HepG2 (cell line): ENCODE results near the gene CHN2. TPM values are rescaled to one million over a fixed set of nuclear protein-coding genes. Genes with fewer than 3 reads are reported as not detected.

ENCODE experiments used
- ATAC-seq: fragments of 200-7000 bp; cut with Tn5 transposase; 3 replicates; pipeline ENCODE4 v1.9.1; 2020; ENCODE audit warnings: mild to moderate bottlenecking, moderate library complexity
- BruUV-seq: library from RNA; stranded (reverse); fragments of 400-500 nt; replicated peaks from 2 replicates; lab custom pipeline; 2021; lab: Mats Ljungman, UMichigan
- CTCF ChIA-PET: fragments of 300-600 bp; formaldehyde crosslinking; extraction: SDS; loops from one replicate; lab custom pipeline; 2021; ENCODE audit warnings: low total read pairs, inconsistent platforms, low intra/inter-chr PET ratio; lab: Yijun Ruan, JAX
- POLR2A ChIA-PET: fragments of 350-600 bp; sonication (Branson Sonifier 250); formaldehyde crosslinking; loops from one replicate; lab custom pipeline; 2020; ENCODE audit warnings: antibody characterized with exemption, inconsistent platforms; lab: Yijun Ruan, JAX
- DNase-seq: peaks from one replicate; pipeline ENCODE4 v3.0.0-alpha.2; 2015; ENCODE audit warnings: low spot score
- FAIRE-seq: peaks from 3 replicates; lab custom pipeline; 2011; peaks lifted over from hg19 to GRCh38; lab: Jason Lieb, UNC
- H2AFZ ChIP-seq: one replicate; pipeline ENCODE4 v1.6.1; 2011; ENCODE audit warnings: low read length, inconsistent platforms
- H3K27ac ChIP-seq: fragments of 300-600 bp; 3 replicates; pipeline ENCODE4 v1.8.0; 2011; ENCODE audit warnings: mixed run types, mild to moderate bottlenecking, mixed read lengths, low read length, inconsistent platforms; ENCODE audit not compliant: insufficient read depth; ENCODE audit errors: extremely low read length
- H3K27me3 ChIP-seq, 2 experiments: fragments of 200-600 bp in 1 of 2; 2 replicates in 1 of 2; 3 replicates in 1 of 2; pipeline versions ENCODE4 v1.6.0 to v1.8.0; 2011; ENCODE audit warnings: low read length in 2 of 2, mild to moderate bottlenecking in 2 of 2, moderate library complexity in 2 of 2, inconsistent platforms in 1 of 2; ENCODE audit not compliant: insufficient read depth in 2 of 2, control insufficient read depth in 1 of 2
- H3K36me3 ChIP-seq, 2 experiments: fragments of 200-600 bp in 1 of 2; replicated peaks in 1 of 2; 2 replicates in 1 of 2; 3 replicates in 1 of 2; pipeline versions ENCODE4 v1.5.1 to v1.8.0; 2011; ENCODE audit warnings: low read length in 2 of 2, inconsistent platforms in 1 of 2; ENCODE audit not compliant: insufficient read depth in 2 of 2, control insufficient read depth in 1 of 2
- H3K4me1 ChIP-seq: 2 replicates; pipeline ENCODE4 v1.5.1; 2012; ENCODE audit warnings: low read length, inconsistent platforms; ENCODE audit not compliant: insufficient read depth
- H3K4me2 ChIP-seq: 2 replicates; pipeline ENCODE4 v1.6.0; 2011; ENCODE audit warnings: low read depth, low read length, inconsistent platforms
- H3K4me3 ChIP-seq, 3 experiments: fragments of 200-600 bp in 1 of 3; sonication (generic), shearing (Covaris generic) in 1 of 3; replicated peaks in 1 of 3; 2 replicates each; pipeline ENCODE4 v1.5.1; 2011 to 2016; ENCODE audit warnings: low read length in 3 of 3, inconsistent platforms in 2 of 3, low read depth in 2 of 3, mild to moderate bottlenecking in 2 of 3, control low read depth in 1 of 3, mixed read lengths in 1 of 3; ENCODE audit not compliant: insufficient read depth in 1 of 3
- H3K79me2 ChIP-seq: one replicate; pipeline ENCODE4 v1.6.1; 2011; ENCODE audit warnings: low read length, inconsistent platforms; ENCODE audit not compliant: insufficient read depth
- H3K9ac ChIP-seq: 2 replicates; pipeline ENCODE4 v1.6.0; 2011; ENCODE audit warnings: mild to moderate bottlenecking, low read depth, low read length, inconsistent platforms; ENCODE audit not compliant: insufficient read depth
- H3K9me3 ChIP-seq: 2 replicates; pipeline ENCODE4 v1.5.1; 2012; ENCODE audit warnings: mild to moderate bottlenecking, low read length
- H4K20me1 ChIP-seq: 2 replicates; pipeline ENCODE4 v1.6.0; 2011; ENCODE audit warnings: inconsistent platforms, mild to moderate bottlenecking, low read length, moderate library complexity; ENCODE audit not compliant: insufficient read depth
- BORCS8-MEF2B ChIP-seq: sonication (generic); formaldehyde crosslinking; IDR thresholded peaks from 2 replicates; pipeline ENCODE4 v1.8.0; 2022; ENCODE audit warnings: mild to moderate bottlenecking, missing genetic modification reagents
- CCDC6 ChIP-seq: sonication (generic); formaldehyde crosslinking; IDR thresholded peaks from 2 replicates; pipeline ENCODE4 v1.8.1; 2022; ENCODE audit warnings: mild to moderate bottlenecking, missing genetic modification reagents, moderate library complexity
- NFKB2 ChIP-seq: sonication (generic); formaldehyde crosslinking; IDR thresholded peaks from 2 replicates; pipeline ENCODE4 v1.4.0; 2020; ENCODE audit warnings: missing genetic modification reagents, borderline replicate concordance
- SALL1 ChIP-seq: sonication (generic); formaldehyde crosslinking; IDR thresholded peaks from 2 replicates; pipeline ENCODE4 v1.8.0; 2022; ENCODE audit warnings: mild to moderate bottlenecking, missing genetic modification reagents
- TAF1 ChIP-seq: sonication (generic); formaldehyde crosslinking; IDR thresholded peaks from 2 replicates; pipeline ENCODE4 v1.4.0; 2020; ENCODE audit warnings: missing genetic modification reagents
- ZNF501 ChIP-seq: sonication (generic); formaldehyde crosslinking; IDR thresholded peaks from 2 replicates; pipeline ENCODE4 v1.5.1; 2020; ENCODE audit warnings: mild to moderate bottlenecking, moderate library complexity, missing genetic modification reagents
- ZNF687 ChIP-seq: sonication (generic); formaldehyde crosslinking; IDR thresholded peaks from 2 replicates; pipeline ENCODE4 v1.5.1; 2020; ENCODE audit warnings: mild to moderate bottlenecking, missing genetic modification reagents, moderate library complexity
- WGBS: methylation state at CpG from one replicate; pipeline ENCODE4 v1.1.6; 2017; ENCODE audit warnings: low lambda C conversion rate; 5-methylcytosine and 5-hydroxymethylcytosine counted together
- in situ Hi-C: cut with HindIII; loops from 2 replicates; pipeline ENCODE4 v1.10.0; 2017; ENCODE audit warnings: low pct_unique_long_range_greater_than_20kb; ENCODE audit not compliant: extremely low pct_ligation_motif_present
- intact Hi-C: fragments of 100-400 bp; cut with micrococcal nuclease; formaldehyde crosslinking; loops from one replicate; pipeline ENCODE4 v1.10.0; 2022; ENCODE audit not compliant: unreplicated experiment
- polyA plus RNA-seq, 8 experiments: library from polyadenylated mRNA; depleted of rRNA in 3 of 8; stranded (reverse) in 7 of 8; unstranded in 1 of 8; fragments of >200 nt; fragmentation: Illumina TruSeq in 4 of 8; extraction: Trizol in 4 of 8; gene quantifications; 2 replicates each; pipeline versions ENCODE4 v1.2.1 to v1.2.3, GENCODE V29; 2011 to 2016; ENCODE audit warnings: low read depth in 4 of 8, missing spikeins in 1 of 8, mixed read lengths in 1 of 8; ENCODE audit not compliant: insufficient read depth in 1 of 8
- total RNA-seq, 5 experiments: library from RNA; depleted of rRNA; stranded (reverse); fragments of >200 nt; fragmentation: Illumina TruSeq; extraction: Trizol; gene quantifications; 2 replicates each; pipeline ENCODE4 v1.2.3, GENCODE V29; 2016; ENCODE audit warnings: low read depth in 1 of 5

CHN2 gene
- total and polyA plus RNA-seq, 2 of the 13 experiments (the other 11 are each of a cell fraction or from before 2014, with no cell fraction given), result 23.5 to 30.5 TPM

GRCh38 chr7:29229066-29229465 is 34.5 kb downstream of the CHN2 start:
- FAIRE-seq, result no peak
- no peak overlapping the region for H2AFZ ChIP-seq
- 64% methylated on average over 2 of the region's 2 CpGs for WGBS
- 0 out of 2 replicates have a peak, but pooled peaks have one; percentile 10 for TF ChIP-seq BORCS8-MEF2B (CRISPR knock-in tag)
- TF ChIP-seq NFKB2 (CRISPR knock-in tag), result no peak
- TF ChIP-seq TAF1 (CRISPR knock-in tag), result peak; percentile 2; the same call in 1 of the 2 replicates
- TF ChIP-seq ZNF501 (CRISPR knock-in tag), result 0 out of 2 replicates have a peak, but pooled peaks have one; percentile 12
- peak; percentile 61 for TF ChIP-seq ZNF687 (CRISPR knock-in tag)
- no peak for TF ChIP-seq SALL1 (CRISPR knock-in tag)
- peak; percentile 22; the same call in 1 of the 2 replicates for TF ChIP-seq CCDC6 (CRISPR knock-in tag)
- TF ChIP-seq, all 625 proteins: peak for 5
- no TSS peak for BruUV-seq
- peak overlapping the region; percentile 64 for H3K4me2 ChIP-seq
- H3K27ac ChIP-seq, result peak overlapping the region; percentile 79
- intact Hi-C loops (loop anchor here (5.0 kb wide), 1 partner anchor 37 kb away; the partner anchor contains the start of gene CHN2), in situ Hi-C loops (no loop called here)
- ChIA-PET POLR2A (interaction anchor here (0.8 to 2.0 kb wide), 13 partner anchors 20 to 177 kb away, joined by 3 to 28 read pairs (median 5); partner anchors contain the start of gene CHN2), CTCF (no interaction called here)
- H3K79me2 ChIP-seq, result peaks cover 56% of the 10 kb centered on the region
- H3K4me3 ChIP-seq, result peak overlapping the region in 1 of 3 experiments; percentile 36; a peak in 2 of 6 replicates
- DNase-seq, result no peak
- H3K27me3 ChIP-seq, result no peaks in the 10 kb centered on the region
- ATAC-seq, result no peak
- H3K9ac ChIP-seq, result peak overlapping the region; percentile 49
- no peaks in the 10 kb centered on the region; a peak in 1 of 5 replicates for H3K36me3 ChIP-seq
- H3K4me1 ChIP-seq, result peaks cover 82% of the 10 kb centered on the region
- H4K20me1 ChIP-seq, result no peaks in the 10 kb centered on the region
- H3K9me3 ChIP-seq, result no peaks in the 10 kb centered on the region
